GM21619 (cell line): ENCODE results near the gene MOCOS.

Source experiments
- ATAC-seq: cut with Tn5 transposase; IDR thresholded peaks from one replicate; pipeline ENCODE4 v1.9.1; 2021; ENCODE audit not compliant: unreplicated experiment

MOCOS gene

GRCh38 chr18:36299015-36299414 is 111.7 kb downstream of the MOCOS start:
- no peak for ATAC-seq

GRCh38 chr18:36300211-36300610 is 112.9 kb downstream of the MOCOS start:
- ATAC-seq: no peak

- no peak for ATAC-seq
Measured at GRCh38 chr18:36301884-36302283, 114.6 kb downstream of the MOCOS start.

- ATAC-seq: no peak
Measured at GRCh38 chr18:36302676-36303075, 115.4 kb downstream of the MOCOS start.

GRCh38 chr18:36303211-36303844 is 116.0 kb downstream of the MOCOS start:
- no peak for ATAC-seq

- no peak for ATAC-seq
Measured at GRCh38 chr18:36304723-36305122, 117.4 kb downstream of the MOCOS start.

- ATAC-seq: no peak
Measured at GRCh38 chr18:36305375-36305774, 118.1 kb downstream of the MOCOS start.

- ATAC-seq: no peak
Measured at GRCh38 chr18:36307513-36307912, 120.2 kb downstream of the MOCOS start.

GRCh38 chr18:36308711-36309435 is 121.6 kb downstream of the MOCOS start:
- no peak for ATAC-seq

- ATAC-seq: no peak
Measured at GRCh38 chr18:36309436-36310391, 122.4 kb downstream of the MOCOS start.

- ATAC-seq: no peak
Measured at GRCh38 chr18:36311026-36311570, 123.8 kb downstream of the MOCOS start.

GRCh38 chr18:36312806-36313395 is 125.6 kb downstream of the MOCOS start:
- no peak for ATAC-seq

- ATAC-seq: no peak
Measured at GRCh38 chr18:36314098-36314497, 126.8 kb downstream of the MOCOS start.

GRCh38 chr18:36314754-36315153 is 127.5 kb downstream of the MOCOS start:
- ATAC-seq: no peak

- ATAC-seq: no peak
Measured at GRCh38 chr18:36315736-36316135, 128.4 kb downstream of the MOCOS start.

GRCh38 chr18:36316246-36316645 is 128.9 kb downstream of the MOCOS start:
- no peak for ATAC-seq
